ENCODE results near the gene IP6K3.

The IP6K3 gene

DNA sequence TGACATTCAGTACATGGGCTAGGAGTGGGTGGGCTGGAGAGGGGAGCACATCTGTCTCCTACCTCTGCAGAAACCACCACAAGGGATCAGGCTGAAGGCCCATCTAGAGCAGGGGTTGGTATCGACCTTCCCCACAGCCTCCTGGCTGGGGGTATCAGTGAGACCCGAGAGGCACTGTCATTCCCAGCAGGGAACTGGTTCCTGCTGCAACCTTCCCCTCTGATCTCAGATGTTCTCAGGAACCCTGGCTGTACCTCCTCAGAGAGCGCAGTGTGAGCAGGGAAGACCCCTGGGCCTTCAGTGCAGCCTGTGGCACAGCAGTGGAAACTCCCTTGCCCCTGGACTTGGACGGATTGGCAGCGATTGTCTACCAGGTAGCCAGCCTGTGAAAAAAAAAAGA is 7.8 kb downstream of the IP6K3 start:
- DNase-seq = no peak

DNA sequence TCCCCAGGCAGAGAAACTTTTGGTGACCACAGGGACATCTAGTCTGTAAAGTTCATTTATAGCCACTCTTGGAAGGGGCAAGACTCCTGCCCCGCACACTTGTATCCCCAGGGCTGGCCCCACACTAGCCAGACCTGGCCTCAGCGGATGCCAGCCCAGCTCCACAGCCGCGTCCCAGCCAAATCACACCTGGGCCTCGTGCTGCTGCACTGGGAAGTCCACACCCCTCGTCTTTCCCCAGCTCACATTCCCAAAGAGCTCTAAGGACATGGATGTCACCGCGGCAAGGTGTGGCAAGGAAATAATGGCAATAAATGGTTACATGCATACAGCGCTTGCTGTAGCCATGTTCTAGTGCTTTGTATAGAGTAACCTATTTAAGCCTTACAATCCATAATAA is 8.6 kb downstream of the IP6K3 start:
- DNase-seq = no peak

DNA sequence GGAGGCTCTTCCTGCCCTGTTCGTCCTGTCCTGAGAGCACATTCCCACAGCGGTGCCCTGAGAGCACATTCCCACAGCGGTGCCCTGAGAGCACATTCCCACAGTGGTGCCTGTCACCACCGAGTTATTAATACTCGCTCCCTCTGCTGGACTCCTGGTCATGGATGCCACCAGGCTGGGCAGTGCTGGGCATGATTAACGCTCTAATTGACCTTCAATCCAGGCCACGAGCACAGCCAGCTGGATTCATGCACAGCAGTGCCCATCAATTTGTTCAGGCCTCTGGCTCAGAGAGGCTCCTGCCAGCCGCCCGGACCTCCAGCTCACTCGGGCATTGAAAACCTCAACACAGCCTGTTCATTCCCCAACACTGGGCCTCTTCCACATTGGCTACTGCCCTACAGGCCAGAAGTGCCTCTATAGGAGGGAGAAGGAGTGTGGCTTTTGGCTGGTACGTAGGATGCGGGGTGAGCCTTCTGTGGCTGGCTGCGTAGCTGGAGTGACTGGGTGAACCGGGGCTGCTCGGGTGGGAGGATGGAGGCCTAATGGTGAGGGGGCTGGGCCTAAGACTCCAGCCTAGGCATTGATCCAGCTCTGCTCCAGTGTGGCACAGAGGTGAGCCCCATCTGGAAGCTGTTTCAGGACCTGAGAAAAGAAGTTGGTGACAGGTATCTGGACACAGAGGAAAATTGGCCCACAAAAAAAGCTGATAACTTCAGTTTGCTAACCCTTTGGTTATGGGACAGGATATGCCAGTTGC is 9.3 kb downstream of the IP6K3 start:
- DNase-seq = no peak

DNA sequence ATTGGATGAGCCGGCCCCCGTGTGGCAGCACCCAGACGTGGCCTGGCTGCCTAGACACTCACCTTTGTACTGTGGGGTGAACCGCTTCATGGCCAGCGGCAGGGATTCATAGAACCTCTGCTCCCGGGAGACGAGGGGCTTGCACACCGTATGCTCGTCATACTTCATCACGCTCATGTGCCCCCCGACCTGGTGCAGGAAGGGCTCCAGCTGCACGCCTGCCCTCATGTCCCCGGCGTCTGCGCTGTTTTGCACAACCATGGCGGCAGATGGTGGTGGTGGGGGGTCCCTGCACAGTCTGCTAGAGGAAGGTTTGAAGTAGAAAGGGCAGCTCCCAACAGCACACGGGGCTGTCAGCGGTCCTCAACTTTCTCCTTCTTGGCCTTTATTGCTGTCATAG is 11.5 kb downstream of the IP6K3 start:
- no peak for DNase-seq

GRCh38 chr6:33733709-33734007 is 13.0 kb downstream of the IP6K3 start:
- DNase-seq = no peak

DNA sequence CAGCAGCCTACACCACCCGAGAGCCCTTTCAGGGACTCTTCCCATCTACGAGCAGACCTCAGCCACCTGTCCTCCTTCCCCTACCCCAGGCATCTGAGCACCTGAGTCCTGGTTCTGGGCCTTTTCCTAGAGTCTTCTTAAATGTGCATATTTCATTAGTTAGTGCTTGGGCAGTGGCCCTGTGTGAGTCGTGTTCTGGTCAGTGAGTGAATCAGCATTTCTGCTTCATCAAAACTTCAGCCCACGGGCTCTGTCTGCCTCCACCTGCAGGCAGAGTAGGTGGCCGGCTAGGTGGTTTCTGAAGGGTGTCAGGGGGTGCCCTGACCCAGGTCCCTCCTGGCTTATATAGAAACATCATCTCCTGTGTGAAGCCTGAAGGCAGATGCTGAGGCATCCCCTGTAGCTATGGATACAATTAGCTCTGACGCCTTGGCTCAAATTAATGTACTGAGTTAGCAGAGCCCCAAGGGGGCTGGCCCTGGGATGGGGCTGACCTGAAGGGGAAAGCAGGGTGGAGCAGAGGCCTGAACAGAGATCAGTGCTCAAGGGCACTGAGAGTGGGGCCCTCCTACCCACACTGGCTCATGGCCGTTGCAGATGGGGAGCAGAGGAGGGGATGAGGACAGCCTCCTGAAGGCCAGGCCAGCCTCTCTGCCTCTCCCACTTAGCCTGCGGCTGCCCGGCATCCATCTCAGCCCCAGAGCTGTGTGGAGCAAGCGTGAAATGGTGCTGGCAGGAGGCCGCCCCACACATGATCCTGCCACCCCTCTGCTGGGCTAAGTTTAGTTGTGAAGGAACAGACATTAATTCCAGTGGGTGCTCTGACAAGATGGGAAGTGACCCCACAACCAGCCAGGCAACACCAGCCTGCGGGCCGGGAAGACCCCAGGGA is 13.6 kb downstream of the IP6K3 start:
- DNase-seq = no peak

DNA sequence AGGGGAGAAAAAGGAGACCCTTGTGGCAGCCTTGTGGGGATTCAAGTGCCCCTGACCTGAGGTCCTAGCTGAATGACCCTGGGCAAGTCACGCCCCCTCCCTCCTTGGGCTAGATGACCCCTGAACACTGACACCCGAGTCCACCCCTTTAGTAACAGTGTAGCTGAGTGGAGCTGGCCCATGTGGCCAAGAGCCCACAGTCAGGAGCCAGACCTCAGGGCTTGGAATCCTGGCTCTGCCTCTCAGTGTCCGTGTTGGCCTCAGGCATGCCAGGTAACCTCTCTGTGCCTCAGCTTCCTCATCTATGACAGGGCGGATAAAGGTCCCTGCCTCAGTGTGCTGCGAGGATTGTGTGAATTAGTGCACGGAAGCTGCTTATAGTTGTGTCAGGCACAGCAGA is 14.3 kb downstream of the IP6K3 start:
- DNase-seq = no peak

GRCh38 chr6:33731751-33732282 is 14.9 kb downstream of the IP6K3 start:
- no peak for DNase-seq

- no peak for DNase-seq
Measured at GRCh38 chr6:33731035-33731434, 15.7 kb downstream of the IP6K3 start.

- no peak for DNase-seq
Measured at GRCh38 chr6:33730611-33731010, 16.1 kb downstream of the IP6K3 start.

DNA sequence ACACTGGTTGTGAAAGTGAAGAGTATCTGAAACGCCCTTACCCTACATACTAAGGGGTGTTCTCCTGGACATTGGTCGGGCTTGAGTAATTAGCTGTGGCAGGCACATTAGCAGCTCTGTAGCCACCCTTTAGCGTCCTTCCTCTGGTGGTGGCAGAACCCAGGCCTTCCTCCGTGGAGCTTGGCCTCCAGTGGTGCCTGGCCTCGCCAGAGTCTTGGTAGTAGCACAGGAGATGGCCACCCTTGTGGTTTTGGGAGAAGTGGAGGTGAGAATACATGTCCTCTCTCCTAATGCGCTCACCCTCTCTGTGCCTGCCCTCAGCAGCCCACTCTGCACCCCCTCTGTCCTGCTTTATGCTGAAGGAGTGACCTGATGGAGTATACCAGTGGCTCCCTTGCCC is 17.6 kb downstream of the IP6K3 start:
- no peak for DNase-seq

DNA sequence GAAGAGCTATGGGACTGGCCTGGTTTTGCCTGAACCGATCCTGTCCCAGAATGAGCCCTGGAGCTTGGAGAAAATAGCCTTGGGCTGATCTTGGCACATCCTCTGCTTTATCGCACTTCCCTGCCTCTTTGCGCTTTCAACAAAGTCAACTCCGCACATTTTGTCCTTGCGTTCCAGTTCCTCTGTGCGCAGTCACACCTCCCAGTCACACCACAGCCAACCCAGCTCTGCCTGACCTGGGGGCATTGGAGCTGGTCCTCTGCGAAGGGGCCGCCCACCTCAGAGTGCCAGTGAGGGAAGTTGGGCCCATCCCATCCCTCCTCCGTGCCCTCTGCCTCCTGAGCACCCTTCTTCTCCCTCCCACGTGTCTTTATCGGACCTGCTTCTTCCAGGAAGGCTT is 18.3 kb downstream of the IP6K3 start:
- DNase-seq = no peak

DNA sequence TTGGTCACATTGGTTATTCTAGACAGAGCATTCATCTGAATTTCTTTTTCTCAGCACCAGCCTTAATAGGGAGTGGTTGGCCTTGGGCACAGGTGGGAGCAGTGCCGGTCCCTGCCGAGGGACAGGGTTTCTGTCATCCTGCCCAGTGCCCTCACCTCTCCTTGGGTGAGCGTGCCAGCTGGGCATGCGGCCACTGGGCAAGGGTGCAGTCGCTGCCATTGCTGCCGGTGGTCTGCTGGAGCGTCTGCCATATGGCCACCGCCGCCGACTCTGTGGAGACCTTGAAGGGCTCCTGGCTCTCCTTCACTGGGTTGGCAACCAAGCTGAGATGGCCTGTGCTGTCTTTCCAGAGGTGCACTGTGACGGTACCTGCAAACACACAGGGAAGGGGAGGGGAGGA is 18.8 kb downstream of the IP6K3 start:
- no peak for DNase-seq

DNA sequence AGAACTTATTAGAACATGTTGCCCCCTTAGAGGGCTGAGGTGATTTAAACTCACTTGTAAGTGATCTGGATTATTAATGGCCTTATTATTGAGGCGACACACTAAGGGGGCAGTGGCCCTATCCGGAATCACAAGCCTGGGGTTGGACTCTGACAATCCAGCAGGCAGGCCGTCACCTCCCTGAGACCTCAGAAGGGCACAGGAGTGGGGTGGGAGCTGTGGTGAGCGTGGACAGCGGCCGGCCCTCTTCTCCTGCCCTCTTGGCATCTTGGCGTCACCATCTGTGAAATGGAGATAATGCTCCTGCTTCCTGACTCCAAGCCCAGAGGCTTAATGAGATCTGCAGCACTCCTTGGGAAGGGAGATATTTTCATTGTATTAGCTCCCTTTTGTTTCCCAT is 19.6 kb downstream of the IP6K3 start:
- DNase-seq = no peak

DNA sequence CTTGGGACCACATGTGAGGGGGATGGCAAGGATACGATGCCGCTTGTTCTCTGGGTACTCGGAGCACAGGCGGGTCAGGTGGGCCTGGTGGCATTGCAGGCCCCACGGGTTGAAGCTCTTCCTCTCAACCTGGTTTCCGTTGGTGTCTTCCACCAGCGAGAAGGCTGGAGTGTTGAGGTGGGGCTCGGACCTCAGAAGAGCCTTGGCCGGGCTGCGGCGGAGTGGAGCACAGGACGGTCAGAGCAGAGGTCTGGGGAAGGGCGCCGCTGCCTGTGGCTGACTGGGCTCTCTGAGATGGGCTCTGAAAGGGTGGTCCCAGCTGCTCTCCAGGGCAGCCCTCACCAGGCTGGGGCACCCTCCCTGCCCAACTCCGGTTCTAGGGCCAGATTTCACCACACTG is 20.0 kb downstream of the IP6K3 start:
- DNase-seq = no peak

DNA sequence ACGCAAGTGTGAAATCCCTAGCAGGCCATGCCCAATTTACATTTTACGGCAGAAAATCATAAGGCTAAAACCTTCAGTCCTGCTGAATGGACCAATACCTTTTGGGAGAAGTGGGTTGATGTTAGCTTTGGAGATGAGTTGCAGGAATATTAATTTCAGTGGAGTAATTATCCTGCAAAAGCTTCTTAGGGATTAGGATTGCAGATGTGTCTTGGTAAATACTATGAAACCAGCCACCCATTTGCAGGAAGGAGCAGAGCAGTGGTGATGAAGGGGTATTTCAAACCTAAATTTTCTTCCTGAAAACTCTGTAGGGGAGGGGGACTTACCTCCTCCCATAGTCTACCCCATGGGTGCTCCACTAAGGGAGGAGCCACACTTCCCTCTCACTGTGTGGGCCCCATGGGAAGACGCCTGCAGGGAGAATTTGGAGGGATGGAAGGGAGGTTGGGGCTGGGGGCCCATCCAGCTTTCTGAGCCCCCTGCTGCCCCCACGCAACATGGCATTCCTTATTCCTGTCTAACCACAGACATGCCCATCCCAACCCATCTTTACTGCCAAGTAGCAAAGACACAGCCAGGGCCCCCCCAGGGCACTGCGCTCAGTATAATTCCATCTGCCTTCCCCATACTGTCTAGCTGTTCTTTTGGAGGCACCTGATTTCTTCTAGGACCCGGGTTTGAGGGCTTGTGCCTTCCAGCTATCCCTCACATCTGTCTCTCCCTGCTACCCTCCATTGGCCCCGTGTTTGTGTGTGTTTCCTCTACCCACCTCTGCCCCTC is 20.6 kb downstream of the IP6K3 start:
- DNase-seq = no peak

GRCh38 chr6:33725222-33725621 is 21.5 kb downstream of the IP6K3 start:
- DNase-seq = no peak

DNA sequence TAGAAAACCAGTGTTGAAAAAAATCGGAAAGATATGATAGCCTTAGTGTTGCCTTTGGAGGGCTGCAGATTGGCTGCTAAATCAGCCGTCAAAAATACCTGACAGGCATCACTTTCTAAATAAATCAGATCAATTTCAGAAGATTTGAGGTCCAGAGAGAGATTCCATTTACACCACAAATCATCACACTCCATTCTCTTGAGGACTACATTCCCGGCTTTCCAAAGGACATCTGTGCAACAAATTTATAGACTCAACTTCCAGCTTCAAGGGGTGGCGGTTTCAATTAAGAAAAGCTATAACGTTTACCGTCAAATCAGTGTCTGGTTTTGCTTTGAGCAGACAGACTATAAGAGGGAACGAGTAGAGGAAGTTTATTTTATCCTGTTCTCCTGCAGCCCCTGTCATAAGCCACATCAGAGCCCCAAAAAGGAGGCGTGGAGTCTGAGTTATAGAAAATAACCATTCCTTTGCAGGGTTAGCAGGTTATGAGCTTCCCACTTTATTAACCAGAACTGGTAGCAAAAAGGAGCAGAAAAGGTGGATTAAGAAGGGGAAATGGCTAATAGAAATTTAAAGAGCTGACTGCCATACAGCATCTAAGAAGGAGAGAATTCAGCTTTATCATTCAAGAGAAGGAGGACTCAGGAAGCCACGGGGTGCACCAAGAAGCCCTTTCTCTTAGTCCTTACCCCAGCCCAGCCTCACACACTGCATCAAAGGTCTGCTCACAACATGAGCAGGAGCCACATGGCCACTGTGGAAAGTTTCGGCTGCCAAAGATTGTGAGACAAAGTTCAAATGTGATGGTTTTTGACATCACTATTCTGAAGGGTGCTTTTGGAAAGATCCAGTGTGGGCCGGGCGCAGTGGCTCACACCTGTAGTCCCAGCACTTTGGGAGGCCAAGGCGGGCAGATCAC is 22.3 kb downstream of the IP6K3 start:
- DNase-seq = no peak

GRCh38 chr6:33723371-33724085 is 23.2 kb downstream of the IP6K3 start:
- no peak for DNase-seq

DNA sequence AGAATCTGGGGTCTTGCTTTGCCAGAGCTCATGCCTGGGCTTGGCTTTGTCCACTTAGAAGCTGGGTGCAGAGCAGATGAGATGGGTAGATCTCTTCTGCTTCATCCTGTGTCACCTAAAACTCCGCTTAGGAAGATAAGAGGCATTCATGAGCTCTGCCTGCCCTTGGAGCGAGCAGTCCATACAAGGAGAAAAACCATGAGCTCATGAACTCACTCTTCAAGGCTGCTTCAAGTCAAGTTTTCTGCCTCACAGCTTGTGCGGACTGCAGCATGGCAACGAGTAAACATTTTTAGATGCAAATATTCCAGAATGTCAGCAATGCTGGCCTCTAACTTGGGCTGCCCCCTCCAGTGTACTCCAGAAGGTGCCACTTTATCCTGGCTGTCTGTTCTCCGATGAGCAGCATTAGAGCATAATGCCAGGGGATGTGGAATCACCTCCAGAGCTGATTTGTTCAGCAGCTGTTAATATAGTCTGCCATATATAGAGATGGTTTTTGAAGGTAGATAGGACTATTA is 24.5 kb downstream of the IP6K3 start:
- DNase-seq = no peak

GRCh38 chr6:33721508-33721907 is 25.2 kb downstream of the IP6K3 start:
- no peak for DNase-seq

All from activated T-cell treated with anti-CD3 and anti-CD28 coated beads, Interleukin-2, amount 50 U/mL, for 1 hour (primary cell).